ENCODE measurements around the gene TBC1D22A.

GRCh38 chr22:46774980-46775849, 12.8 kb downstream of the TBC1D22A start:
- TF ChIP-seq, protein P1, sequence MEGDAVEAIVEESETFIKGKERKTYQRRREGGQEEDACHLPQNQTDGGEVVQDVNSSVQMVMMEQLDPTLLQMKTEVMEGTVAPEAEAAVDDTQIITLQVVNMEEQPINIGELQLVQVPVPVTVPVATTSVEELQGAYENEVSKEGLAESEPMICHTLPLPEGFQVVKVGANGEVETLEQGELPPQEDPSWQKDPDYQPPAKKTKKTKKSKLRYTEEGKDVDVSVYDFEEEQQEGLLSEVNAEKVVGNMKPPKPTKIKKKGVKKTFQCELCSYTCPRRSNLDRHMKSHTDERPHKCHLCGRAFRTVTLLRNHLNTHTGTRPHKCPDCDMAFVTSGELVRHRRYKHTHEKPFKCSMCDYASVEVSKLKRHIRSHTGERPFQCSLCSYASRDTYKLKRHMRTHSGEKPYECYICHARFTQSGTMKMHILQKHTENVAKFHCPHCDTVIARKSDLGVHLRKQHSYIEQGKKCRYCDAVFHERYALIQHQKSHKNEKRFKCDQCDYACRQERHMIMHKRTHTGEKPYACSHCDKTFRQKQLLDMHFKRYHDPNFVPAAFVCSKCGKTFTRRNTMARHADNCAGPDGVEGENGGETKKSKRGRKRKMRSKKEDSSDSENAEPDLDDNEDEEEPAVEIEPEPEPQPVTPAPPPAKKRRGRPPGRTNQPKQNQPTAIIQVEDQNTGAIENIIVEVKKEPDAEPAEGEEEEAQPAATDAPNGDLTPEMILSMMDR (IDR thresholded peaks at IDR 0.05), result no peak
- no peak for TF ChIP-seq POLR2A (IDR thresholded peaks at IDR 0.05)
